Thyroid gland (tissue), 4 donors: ENCODE measurements around the gene METTL21C.

Experiments
- POLR2A ChIP-seq, 2 donors: fragments of 450-650 bp; IDR thresholded peaks; one replicate each; pipeline ENCODE4 v1.6.1; 2017; ENCODE audit warnings: antibody characterized with exemption in 2 of 2, mild to moderate bottlenecking in 2 of 2, moderate library complexity in 1 of 2
- TF ChIP-seq, protein P1 (sequence below), 6 experiments: fragments of 200-600 bp in 3 of 6; fragments of 450-650 bp in 3 of 6; sonication (generic) in 3 of 6; IDR thresholded peaks; one replicate each; pipeline ENCODE4 v1.5.1; 2016 to 2019; ENCODE audit warnings: antibody characterized with exemption in 6 of 6, mild to moderate bottlenecking in 2 of 6, inconsistent platforms in 1 of 6, moderate library complexity in 1 of 6

DNA sequence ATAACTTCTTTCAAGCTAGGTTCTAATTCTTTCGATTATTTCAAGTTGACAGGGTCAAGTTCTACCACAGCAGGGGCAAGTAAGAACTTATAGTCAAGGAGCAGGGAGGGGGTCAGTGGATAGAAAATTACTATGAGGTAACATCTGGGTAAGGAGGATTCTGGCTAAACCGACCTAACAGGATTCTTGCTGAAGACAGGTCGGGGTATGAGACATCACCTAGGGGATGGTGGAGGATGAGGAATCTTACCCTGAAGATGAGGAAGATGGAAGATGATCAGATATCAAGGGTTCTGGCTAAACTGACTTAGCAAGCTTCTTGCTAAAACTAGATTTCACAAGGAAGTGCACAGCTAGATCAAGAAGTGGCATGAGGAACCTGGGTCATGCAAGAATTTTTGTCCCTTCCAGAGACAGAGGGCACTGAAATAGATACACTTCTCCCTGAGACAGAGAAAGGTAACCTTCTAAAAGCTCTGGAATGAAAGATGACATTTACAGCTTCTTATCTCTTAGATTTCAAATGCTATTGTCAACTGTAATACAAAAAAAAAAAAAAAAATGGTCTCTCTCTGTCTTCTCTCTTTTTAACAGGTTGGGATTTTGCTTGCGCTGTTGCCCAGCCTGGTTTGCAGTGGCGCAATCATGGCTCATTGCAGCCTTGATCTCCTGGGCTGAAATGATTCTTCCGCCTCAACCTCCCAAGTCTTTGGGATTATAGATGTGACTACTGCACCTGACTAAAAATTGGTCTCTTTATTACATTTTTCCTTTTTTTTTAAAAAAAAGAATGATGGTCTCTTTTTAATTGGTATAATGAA, 9.6 kb upstream of the METTL21C start:
- TF ChIP-seq POLR2A (IDR thresholded peaks at IDR 0.05): no peak
- TF ChIP-seq, protein P1, sequence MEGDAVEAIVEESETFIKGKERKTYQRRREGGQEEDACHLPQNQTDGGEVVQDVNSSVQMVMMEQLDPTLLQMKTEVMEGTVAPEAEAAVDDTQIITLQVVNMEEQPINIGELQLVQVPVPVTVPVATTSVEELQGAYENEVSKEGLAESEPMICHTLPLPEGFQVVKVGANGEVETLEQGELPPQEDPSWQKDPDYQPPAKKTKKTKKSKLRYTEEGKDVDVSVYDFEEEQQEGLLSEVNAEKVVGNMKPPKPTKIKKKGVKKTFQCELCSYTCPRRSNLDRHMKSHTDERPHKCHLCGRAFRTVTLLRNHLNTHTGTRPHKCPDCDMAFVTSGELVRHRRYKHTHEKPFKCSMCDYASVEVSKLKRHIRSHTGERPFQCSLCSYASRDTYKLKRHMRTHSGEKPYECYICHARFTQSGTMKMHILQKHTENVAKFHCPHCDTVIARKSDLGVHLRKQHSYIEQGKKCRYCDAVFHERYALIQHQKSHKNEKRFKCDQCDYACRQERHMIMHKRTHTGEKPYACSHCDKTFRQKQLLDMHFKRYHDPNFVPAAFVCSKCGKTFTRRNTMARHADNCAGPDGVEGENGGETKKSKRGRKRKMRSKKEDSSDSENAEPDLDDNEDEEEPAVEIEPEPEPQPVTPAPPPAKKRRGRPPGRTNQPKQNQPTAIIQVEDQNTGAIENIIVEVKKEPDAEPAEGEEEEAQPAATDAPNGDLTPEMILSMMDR (IDR thresholded peaks at IDR 0.05): no peak
